Tibial nerve (tissue), 4 donors: ENCODE results near the gene SHD.

Experiments used
- CTCF ChIP-seq, 5 experiments: fragments of 200-600 bp in 3 of 5; fragments of 450-650 bp in 2 of 5; sonication (generic) in 3 of 5; IDR thresholded peaks; one replicate each; pipeline ENCODE4 v1.5.1; 2016 to 2019; ENCODE audit warnings: antibody characterized with exemption in 5 of 5, mild to moderate bottlenecking in 3 of 5, moderate library complexity in 2 of 5
- EP300 ChIP-seq, 2 donors: sonication (generic); formaldehyde crosslinking; IDR thresholded peaks; one replicate each; pipeline ENCODE4 v1.6.1; 2017; ENCODE audit warnings: antibody characterized with exemption in 2 of 2, mild to moderate bottlenecking in 1 of 2
- POLR2A ChIP-seq, 2 donors: fragments of 450-650 bp; IDR thresholded peaks; one replicate each; pipeline ENCODE4 v1.6.1; 2017; ENCODE audit warnings: antibody characterized with exemption in 2 of 2, mild to moderate bottlenecking in 2 of 2, moderate library complexity in 2 of 2

GRCh38 chr19:4328243-4328990 lies 49.4 kb downstream of the SHD start:
- TF ChIP-seq EP300 (IDR thresholded peaks at IDR 0.05) (no peak), POLR2A (IDR thresholded peaks at IDR 0.05) (no peak), CTCF (IDR thresholded peaks at IDR 0.05) (peak in 2 of 5 experiments; percentile 29)
